ENCODE results near the gene SATB1.

DNA sequence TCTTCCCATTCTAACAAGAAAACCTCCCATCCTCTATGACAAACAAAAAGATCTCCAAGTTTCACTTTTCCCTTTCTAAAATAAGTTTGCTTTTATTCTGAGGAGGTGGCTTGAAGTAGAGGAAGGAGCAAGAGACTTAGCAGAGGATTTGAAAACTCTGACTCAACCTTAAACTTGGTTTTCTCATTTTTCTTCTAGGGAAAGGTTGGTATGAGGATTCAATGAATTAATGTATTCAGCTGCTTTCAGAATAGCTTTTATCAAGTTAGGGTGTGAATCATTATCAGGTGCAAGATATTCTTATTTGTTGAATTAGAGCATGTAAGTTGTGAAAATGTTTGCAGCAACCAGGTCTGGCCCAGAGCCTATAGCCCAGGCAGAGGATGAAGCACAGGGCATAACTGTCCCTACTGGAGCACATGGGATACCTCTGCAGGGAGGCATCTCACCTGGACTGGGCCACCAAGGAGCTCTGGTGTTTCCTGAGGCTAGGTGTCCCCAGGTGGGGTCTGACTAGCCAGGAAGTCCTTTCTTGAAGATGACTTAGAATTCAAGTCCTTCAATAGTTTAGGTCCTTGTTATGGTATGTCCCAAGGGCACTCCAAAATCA, 42.3 kb downstream of the SATB1 start:
- TF ChIP-seq, protein P1, sequence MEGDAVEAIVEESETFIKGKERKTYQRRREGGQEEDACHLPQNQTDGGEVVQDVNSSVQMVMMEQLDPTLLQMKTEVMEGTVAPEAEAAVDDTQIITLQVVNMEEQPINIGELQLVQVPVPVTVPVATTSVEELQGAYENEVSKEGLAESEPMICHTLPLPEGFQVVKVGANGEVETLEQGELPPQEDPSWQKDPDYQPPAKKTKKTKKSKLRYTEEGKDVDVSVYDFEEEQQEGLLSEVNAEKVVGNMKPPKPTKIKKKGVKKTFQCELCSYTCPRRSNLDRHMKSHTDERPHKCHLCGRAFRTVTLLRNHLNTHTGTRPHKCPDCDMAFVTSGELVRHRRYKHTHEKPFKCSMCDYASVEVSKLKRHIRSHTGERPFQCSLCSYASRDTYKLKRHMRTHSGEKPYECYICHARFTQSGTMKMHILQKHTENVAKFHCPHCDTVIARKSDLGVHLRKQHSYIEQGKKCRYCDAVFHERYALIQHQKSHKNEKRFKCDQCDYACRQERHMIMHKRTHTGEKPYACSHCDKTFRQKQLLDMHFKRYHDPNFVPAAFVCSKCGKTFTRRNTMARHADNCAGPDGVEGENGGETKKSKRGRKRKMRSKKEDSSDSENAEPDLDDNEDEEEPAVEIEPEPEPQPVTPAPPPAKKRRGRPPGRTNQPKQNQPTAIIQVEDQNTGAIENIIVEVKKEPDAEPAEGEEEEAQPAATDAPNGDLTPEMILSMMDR (IDR thresholded peaks at IDR 0.05; ENCODE audit: low read length) = no peak
- TF ChIP-seq EZH2 (optimal IDR thresholded peaks at IDR 0.05; ENCODE audit: low read depth, low read length) (no peak), EZH2phosphoT487 (IDR thresholded peaks at IDR 0.05; ENCODE audit: low read length) (no peak)
